SIG-M5 treated with dmso at 0.1 percent for 504 hours (cell line): ENCODE data around the gene GPR139.

Source experiments
- DNase-seq: peaks from one replicate; lab custom pipeline; 2025; ENCODE audit not compliant: unreplicated experiment; lab: John Stamatoyannopoulos, UW

Gene GPR139

DNA sequence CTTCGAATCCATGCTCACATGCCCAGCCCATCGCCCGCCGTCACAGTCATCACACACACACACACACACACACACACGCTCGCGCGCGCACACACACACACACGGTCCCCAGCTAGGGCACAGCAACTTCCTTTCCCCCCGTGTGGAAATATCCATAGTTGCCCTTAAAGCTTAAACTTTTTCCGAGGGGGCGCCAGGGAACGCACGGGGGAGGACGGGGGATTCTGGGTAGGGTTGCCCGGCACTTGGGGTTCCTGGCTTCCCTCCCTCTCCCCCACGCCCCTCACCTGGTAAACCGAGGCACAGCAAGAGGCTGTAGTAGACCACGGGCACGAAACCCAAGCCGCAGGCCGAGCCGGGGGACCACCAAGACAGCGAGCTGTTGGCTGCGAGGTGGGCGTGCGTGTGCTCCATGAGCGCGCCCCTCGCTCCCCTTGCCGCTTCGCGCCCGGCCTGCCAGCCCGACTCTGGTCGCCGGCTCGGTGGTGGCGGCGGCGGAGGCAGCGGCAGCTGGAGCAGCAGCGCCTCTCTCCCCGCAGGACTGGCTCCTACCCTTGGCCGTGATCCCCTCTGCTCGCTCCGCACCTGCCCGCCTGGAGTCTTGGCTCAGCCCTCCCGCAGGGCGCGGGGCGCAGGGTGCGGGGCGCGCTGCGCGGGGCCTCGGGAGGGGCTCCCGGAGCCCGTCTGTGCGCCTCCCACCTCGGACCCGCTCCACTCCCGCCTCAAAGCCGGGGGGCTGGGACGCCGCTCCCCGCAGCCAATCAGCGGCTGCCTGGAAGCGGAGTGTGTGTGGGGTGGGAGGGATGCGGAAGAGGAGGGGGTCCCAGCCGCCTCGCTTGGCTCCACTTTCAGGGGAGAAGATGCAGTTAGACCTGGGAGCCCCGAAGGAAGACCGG, at the start of gene GPR139:
Gene GPR139, minus strand, starts transcription at position 688 of the 896 bp plus-strand sequence. Its CDS starts 274 bp downstream, at position 414.
- no peak for DNase-seq

DNA sequence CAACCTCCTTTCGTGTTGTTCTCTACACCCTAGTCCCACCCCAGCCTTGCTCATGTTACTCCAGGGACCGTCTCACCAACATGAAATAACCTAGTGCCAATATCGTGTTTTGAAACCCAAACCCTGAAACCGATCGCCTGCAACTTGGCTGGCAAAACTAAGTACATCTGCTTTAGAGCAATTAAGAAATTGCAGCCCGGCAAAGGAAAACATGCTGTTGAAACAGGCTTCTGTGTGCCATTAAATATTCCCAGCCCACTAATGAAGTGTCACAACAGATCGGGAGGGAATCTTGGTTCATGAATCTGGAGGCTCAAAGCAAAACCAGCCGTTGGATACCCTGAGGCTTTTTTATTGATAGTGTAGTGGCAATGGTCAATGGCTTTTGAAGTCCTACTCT, 48.3 kb upstream of the GPR139 start:
- no peak for DNase-seq

DNA sequence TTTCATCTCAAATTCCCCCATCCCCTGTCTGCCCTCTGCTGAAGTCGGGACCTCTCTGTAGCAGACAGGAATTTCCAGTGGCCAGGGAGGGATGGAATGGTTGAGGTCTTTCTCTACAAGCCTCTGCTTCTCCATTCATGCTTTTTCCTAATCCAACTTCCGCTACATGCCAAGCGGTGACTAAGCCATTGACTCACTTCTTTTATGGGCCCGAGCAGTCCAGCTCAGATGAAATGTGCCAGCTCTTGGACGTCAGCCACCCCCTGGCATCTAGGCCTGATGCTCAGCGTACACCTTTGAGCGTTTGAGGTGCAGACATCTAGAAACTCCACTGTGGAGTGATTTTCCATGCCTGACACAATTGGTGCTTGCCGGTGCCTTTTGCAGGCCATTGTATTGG, 40.7 kb upstream of the GPR139 start:
- no peak for DNase-seq

DNA sequence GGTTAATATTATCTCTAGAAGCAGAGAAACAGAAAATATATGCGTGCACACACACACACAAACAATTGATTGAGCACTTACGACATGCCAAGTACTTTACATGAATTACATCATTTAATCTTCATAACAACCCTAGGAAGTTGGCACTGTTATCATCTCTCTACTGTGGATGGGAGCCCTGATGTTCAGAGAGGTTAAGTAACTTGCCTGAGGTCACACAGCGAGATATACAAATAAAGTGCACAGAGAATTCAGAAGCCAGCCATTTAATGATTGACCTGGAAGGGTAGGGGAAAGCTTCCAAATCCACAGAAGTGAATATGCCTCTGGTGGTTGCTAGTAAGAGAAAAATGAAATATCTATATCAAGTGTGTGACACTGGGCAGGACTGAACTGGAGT, 37.5 kb upstream of the GPR139 start:
- no peak for DNase-seq

DNA sequence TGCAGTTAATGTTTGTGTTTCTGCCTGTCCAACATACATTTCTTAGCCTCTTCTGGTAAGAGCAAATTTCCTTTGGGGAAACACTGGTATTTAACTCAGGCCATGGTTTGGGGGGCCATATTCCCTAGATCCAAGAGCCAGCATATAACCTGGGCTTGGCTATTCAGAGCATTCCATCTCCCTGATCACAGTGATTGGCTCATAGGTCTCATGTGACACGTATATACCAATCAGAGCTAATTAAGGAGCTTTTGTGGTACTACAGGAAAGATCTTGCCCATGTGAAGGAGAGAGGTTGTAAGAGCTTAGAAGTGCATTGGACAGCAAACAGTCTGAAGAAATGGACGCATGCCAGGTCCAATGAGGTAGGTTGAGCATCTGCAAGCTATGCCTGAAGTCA, 33.4 kb upstream of the GPR139 start:
- peak; percentile 3 for DNase-seq

DNA sequence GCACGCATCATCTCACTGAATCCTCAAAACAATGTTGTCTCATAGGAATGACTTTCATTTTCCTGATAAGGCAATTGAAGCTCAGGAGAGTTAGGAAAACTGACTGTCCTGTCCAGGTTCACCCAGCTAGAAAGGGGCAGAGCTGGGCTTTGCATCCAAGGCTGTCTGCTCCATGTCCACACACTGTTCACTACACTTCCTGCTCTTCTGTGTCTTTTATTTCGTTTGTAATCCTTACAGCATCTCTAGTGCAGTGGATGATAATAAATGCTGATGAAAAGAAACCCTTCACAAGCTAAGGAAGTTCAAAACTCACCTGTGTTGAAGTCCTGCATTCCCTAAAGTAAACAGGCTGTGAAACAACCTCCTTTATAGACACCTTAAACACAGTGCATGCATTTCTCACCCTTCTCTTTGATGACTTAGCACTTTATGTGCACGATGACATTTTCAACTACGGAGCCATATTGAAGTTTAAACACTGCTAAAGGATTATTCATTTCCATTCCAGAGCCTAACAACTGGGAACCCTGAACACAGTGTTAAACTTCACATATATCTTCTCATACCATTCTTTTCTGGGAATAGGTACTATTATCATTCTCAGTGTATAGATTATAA, 31.0 kb upstream of the GPR139 start:
- no peak for DNase-seq

DNA sequence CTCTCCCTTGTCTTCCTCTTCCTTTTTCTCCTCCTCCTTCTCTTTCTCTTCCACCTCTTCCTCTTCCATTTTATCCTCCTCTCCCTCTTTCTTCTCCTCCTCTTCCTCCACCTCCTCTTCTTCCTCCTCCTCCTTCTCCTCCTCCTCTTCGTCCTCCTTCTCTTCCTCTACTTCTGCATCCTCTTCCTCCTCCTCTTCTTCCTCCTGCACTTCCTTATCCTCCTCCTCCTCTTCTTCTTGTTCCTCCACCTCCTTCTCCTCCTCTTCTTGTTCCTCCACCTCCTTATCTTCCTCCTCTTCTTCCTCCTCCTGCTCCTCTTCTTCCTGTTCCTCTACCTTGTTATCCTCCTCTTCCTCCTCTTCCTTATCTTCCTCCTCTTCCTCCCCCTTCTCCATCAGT, 28.8 kb upstream of the GPR139 start:
- no peak for DNase-seq

DNA sequence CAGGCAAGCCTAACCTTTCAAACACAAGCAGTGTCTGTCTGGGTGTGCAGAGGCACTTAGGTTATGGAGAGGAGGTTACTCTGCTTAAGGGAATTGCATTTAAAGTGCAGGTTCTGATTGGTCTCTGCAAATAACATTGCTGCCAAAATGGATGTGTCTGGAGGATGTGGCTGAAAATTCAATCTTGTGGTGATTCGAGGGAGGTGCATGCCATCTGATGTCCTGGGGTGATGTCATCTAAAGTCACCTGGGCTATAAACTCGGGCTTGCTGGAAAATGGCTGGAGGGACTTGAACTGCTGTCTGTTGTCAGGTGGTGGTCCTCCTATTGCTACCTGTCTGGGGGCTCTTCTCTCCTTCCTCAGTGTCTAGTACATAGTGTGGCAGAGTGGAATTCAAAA, 28.3 kb upstream of the GPR139 start:
- no peak for DNase-seq

DNA sequence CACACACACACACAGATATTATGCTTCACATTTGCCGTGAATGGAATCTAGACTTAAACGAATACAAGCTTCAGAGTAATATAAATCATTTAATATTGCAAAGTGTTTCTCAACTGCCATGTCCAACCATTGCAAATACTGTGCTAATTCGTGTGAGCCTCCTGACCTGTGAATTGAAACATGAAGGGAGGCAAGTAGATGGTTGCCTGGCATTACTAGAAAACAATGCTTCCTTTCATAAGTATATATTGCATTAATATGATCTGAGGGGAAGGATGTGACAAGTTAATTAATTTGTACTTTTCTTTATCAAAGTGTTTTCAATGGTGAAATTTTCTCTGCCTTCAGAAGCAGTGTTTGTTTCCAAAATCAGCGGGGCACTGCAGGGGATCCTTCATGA, 25.7 kb upstream of the GPR139 start:
- no peak for DNase-seq

DNA sequence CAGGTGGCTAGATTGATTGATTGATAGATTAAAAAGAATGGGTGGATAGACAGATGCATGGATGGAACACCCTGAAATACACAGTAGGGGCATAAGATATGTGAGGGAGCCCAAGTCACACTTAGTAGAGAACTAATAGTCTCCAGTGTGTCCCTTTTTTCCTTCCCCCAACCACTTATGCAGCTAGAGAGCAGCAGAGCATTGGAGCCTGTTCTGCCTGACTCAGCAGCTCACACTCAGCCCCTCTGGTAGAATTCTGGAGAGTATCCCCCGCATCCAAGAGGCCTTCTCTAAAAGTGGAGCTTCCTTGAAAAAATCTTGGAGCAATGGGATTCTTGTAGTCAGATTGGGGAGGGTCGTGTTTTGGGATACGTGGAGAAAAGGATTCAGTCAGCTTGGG, 20.5 kb upstream of the GPR139 start:
- no peak for DNase-seq

DNA sequence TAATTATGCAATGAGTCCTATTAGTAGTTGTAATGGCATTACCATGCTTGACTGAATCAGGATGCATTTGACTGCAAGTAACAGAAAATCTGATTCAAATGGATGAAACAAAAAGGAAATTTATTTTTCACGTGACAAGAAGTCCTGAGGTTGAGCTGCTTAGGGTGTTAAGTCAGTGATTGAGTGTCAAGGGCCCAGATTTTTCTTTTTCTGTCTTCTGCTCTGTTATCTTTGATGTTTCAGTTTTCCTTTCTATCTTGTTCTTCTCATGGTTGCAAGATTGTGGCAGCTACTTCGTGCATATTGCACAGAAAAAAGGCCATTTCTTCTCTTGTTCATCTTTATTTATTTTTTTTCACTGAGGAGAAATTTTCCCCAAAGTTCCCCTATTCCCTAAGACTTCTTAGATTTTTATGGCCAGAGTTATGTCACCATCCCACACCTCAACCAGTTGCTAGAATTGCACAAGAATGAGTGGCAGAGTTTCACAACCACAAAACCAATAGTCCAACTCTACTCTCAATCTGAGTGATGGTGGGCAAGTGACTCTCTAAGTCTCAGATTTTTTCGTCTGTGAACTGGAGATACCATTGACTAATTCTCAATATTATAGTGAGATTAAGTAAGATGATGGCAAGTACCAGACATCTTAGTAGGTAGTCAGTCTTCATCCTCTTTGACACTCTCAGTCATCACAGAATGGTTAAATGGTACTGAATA, 15.7 kb upstream of the GPR139 start:
- DNase-seq: no peak

DNA sequence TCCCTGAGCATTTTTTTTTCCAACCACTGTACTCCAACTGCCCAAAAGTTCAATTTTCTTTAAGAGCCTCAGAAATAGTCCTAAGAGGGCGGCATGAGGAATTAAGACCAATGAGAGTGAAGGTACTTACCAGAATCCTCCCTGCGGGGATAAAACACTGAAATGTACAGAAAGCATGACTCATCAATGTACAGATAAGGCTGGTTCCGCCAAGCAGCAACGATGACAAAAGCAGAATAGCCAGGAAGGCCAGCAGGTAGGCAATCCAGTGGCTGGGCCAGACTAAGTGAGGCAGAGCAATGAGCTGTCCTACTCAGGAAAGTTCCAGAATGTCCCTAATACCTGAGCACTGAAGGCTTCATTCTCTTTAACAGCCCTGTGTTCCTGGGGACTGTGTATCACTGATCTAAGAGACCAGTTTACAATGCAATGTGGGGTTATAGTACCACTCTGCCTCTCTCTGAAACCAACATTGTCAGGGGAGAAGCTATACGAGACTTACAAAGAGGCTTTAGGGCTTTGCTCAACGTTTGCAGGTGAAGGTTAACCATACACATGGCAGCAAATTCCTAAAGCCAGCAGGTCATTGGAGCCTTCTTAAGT, 11.0 kb upstream of the GPR139 start:
- peak; percentile 6 for DNase-seq

DNA sequence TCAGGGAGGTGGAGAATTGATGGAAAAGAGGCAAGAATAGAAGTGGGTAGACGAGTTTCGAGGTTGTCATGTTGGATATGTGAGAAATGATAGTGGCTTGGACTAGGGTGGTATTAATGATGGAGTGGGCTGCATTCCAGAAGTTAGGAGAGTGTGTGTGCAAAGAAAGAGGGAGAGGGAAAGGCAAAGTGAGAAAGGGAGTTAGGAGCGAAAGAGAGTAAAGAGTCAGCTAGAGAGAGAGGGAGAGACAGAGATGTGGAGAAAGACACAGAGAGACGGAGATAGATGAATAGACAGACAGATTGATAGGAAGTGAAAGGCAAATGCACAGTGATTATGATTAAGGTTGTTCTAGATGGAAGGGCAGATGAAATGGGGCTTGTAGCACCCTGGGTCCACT, 5.4 kb upstream of the GPR139 start:
- DNase-seq: no peak

DNA sequence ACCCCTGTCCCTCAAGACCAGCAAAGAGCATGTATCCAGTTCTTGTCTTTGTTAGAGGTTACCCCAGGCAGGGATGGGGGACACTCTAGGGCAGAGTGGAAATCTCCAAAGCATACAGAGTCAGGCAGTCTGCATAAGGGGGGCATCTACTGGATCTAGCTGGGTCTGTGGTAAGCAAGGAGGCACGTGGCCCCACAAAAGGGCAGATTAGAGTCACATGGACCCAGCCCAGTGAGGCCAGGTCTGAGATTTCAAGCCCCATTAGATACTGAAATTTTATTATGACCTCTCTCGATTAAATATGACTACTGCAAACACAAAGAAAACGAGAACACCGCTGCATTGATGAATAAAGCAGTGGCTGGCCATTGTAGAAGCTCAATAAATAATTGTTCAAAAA, 1.6 kb upstream of the GPR139 start:
- no peak for DNase-seq

DNA sequence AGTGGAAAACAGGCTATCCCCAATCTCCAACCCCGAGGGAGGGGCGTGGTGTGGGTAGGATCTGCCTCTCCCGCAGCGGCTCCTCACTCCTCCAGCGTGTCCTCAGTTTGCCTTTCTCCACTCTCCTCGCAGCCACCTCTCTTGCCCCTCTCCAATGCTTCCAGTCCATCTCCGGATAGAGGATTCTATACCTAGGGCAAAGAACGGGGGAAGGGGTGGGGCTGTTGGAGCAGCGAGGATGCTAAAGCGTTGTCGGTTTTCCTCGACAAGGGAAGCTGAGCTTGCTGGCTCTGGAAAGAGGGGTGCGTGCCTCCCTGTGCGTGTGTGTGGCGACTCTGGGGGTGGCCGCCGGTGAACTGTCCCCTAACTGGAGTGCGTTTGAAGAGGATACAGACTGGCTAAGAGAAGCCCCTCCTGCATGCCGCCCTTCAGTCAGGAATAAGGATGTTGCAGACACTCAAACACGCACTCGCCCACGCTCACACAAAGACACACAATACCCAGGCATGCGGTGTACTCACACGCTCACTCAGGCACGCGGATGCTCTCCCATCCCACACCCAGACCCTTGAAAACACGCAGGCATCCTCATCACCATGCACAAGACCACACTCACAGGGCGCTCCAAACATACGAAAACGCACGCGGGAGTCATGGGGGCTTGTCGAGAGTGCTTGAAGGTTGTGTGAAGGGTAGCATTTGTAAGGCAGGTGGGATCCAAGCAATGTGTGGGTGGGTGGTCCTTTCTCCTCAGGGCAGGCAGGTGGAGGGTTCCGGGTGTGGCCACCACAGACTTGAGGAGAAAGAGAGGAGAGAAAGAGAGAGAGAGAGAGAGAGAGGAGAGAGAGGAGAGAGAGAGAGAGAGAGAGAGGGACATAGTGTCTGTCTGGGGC, 655 bp upstream of the GPR139 start:
- no peak for DNase-seq

DNA sequence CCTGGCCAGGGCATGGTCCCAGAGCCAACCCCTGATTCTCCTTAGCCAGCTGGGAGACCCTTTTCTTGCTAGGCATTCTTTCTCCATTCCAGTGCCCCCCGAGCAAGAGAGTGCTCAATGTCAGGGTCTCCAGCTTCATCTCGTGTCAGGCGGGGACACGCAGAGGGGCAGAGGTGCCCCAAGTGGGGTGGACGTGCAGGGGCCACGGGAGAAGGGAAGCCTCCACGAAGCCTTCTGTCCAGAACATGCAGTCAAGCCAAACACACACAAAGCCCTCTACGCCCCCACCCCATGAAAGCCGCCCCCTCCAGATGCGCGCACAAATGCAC, 852 bp downstream of the GPR139 start:
- DNase-seq: no peak

DNA sequence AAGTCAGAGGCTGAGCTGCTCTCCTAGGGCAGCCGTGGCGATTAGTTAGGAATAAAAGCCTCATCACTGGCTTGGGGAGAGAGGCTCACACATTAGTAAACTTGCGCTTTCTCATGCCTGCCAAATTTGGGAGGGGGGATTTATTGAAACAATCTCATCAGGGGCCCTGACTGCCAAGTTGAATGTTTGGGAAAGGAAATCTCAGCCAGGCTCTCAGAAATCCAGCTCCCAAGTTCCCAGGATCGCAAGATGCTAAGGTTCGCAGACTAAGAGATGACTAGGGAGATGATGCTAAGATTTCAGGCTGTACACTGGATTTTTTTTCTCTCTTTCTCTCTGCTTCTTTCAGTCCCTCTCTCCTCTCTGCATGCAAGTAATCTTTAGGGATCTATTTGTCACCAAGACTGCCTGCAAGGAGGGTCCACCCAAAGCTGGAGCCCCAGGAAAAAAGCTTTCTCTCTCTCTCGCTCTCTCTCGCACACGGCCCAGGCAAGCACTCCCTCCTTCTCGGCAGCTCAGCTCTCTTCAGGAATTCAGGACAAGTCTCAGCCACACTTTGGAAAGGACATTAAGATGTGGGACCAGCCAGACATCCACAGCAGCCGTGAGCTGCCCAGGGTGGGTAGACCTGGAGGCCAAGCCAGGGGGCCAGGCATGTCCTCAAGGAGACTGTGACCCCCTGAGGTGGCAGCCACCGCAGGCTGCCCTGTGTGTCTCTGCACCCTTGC, 1.4 kb downstream of the GPR139 start:
- no peak for DNase-seq

DNA sequence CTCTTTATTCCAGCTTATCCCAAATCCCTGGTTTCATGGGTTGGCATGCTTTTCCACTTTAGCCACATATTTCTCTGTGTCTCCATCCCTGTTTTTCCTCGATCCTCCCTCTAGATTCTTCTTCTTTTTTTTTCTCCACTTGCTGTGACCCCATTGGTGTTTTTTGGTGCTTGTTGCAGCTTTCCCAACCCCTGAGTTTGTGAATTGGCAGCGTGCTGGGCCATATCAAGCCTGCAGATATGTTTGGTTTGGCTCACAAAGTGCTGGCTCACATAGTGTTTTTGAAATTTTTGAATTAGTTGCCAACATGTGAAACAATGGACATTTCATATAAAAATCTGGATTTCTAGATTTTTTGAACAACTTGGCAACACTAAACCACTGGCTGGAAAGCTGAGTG, 8.8 kb downstream of the GPR139 start:
- no peak for DNase-seq

DNA sequence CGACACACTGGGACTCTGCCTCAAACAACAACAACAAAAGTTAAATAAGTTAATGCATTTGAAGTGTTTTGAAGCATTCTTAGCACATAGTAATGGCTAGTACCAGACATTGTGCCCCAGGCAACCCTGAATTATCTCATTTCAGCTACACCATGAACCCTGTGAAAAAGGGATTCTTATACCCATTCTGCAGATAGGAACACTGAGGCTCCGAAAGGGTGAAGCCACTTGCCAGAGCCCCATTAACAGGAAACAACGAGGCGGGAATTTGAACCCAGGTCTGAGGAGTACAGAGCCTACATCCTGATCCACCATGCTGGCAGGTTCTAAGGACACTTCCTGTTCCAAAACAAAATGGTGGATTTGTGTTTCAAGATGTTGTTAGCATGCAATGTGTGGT, 9.2 kb downstream of the GPR139 start:
- DNase-seq: no peak

DNA sequence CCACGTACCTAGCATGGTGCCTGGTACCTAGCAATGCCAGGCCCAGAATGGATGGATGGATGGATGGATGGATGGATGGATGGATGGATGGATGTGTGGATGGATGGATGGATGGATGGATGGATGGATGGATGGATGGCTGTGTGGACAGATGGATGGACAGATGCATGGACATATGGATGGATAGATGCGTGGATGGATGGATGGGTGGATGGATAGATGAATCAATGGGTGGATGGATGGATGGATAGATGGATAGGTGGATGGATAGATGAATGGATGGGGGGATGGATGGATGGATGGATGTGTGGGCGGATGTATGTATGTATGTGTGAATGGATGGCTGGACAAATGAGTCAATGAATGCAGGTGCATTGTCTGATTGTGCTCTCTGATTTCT, 12.6 kb downstream of the GPR139 start:
- no peak for DNase-seq
